ENCODE results near the gene PTPRK.

DNA sequence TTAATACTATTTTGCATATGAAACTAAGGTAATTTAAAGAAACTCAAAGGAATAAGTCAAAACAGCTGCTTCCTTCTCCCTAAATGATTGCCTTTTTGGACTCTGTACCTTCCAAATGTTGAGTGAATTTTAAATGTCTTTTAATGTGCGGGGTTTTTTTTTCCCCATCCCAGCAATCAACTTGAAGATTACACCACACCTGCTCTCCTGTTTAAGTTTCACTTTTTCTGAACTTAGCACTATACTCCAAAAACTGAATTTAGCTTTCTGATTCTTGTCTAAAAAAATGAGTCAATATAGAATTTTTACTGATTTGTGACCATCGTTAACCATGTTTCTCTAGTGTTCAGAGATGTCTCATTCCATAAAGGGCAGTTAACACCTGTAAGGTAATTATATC lies 398.8 kb downstream of the PTPRK start:
- TF ChIP-seq, protein P1, sequence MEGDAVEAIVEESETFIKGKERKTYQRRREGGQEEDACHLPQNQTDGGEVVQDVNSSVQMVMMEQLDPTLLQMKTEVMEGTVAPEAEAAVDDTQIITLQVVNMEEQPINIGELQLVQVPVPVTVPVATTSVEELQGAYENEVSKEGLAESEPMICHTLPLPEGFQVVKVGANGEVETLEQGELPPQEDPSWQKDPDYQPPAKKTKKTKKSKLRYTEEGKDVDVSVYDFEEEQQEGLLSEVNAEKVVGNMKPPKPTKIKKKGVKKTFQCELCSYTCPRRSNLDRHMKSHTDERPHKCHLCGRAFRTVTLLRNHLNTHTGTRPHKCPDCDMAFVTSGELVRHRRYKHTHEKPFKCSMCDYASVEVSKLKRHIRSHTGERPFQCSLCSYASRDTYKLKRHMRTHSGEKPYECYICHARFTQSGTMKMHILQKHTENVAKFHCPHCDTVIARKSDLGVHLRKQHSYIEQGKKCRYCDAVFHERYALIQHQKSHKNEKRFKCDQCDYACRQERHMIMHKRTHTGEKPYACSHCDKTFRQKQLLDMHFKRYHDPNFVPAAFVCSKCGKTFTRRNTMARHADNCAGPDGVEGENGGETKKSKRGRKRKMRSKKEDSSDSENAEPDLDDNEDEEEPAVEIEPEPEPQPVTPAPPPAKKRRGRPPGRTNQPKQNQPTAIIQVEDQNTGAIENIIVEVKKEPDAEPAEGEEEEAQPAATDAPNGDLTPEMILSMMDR (IDR thresholded peaks at IDR 0.05; ENCODE audit: low read length) = no peak
- no peak for TF ChIP-seq EZH2 (IDR thresholded peaks at IDR 0.05; ENCODE audit: borderline replicate concordance, low read length)
